HG03066 (cell line): ENCODE measurements around the gene YPEL2.
A peak's percentile ranks its signal among the peaks of the same experiment; 100 is the strongest.
"Not testable (repeated sequence)": the region's sequence is repeated elsewhere in the genome, so short reads cannot be mapped to it uniquely, and the experiment has no call there.

Source experiments
- ATAC-seq: cut with Tn5 transposase; IDR thresholded peaks from one replicate; pipeline ENCODE4 v1.9.1; 2021; ENCODE audit warnings: low read depth; ENCODE audit not compliant: unreplicated experiment

The YPEL2 gene, protein sequence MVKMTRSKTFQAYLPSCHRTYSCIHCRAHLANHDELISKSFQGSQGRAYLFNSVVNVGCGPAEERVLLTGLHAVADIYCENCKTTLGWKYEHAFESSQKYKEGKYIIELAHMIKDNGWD

DNA sequence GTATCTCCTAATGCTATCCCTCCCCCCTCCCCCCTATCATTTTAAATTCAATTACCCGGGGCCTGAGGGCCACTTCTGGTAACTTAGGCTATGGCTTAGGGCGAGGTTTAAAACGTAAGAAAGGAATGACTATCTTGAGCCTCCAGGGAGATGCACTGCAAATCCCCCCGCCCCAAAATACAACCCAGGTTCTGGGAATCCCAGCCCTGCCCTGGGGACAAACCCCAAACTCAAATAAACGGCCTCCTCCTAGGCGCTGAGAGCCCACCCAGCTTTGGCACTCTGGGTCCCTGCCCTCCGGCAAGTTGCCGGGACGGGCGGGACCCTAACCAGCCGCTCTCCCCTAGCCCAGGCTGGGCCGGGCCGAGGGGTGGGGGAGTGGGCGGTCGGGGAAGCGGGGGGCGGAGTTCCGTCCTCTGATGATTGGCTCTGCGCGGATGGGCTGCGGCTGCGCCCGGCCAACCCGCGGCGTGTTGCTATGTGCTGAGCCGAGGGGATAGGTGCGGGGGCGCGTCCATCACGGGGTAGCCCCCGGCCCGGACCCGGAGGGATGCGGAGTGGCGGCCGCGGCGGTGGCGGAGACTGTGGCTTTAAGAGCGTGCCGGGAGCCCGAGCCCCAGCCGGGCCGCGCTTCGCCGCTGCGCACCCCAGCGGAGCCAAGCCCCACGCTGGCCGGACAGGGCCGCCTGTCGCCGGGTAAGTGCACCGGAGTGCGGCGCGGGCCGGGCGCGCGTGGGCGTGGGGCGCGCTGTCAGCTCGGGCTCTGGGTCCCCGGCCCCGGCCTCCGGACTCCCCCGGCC lies at the start of gene YPEL2:
YPEL2 (plus strand) TSS at position 527 of the 800 bp plus-strand sequence. CDS start 21,755 bp downstream, outside the sequence.
- ATAC-seq = peak; percentile 89

DNA sequence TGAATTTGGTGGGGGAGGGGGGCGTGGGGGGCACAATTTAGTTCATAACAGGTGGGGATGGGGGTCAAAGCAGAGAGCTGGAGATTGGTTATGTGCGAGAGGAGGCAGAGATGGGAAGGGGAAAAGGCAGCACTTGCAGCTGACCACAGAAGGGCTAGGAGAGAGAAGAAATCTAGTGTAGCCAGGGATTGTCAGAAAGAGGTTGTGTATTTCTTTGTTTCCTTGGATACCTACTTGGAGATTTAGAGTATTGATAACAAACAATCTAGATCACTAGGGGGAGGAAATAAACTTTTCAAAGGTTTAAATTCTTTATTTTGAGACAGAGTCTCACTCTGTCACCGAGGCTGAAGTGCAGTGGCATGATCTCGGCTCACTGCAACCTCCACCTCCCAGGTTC lies 47.1 kb upstream of the YPEL2 start:
- no peak for ATAC-seq

DNA sequence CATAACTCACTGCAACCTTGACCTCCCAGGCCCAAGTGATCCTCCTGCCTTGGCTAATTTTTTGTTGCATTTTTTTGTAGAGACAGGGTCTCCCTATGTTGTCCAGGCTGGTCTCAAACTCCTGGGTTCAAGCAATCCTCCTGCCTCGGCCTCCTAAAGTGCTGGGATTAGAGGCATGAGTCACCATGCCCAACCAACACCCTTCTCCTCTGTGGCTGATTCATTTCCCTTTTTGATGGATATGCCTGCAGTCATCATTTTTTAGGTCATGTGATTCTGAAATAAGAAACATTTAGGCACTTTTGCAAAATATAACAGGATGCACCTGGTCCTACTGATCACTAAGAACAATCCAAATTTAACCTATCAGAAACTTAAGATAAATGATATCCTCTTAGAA lies 44.0 kb upstream of the YPEL2 start:
- ATAC-seq = no peak

DNA sequence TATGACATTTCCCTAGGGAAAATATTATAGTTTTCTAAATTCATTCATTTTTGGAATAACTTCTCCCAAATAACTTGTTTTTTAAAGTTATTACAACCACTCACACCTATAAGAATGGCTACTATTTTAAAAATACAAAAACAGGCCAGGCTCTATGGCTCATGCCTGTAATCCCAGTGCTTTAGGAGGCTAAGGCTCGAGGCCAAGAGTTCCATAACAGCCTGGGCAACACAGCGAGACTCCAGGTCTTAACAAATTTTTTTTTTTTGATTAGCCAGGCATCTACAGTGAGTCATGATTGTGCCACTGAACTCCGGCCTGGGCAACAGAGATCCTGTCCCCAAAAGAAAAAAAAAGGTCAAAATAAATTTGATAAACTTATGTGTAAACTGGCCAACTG lies 43.6 kb upstream of the YPEL2 start:
- ATAC-seq = no peak

DNA sequence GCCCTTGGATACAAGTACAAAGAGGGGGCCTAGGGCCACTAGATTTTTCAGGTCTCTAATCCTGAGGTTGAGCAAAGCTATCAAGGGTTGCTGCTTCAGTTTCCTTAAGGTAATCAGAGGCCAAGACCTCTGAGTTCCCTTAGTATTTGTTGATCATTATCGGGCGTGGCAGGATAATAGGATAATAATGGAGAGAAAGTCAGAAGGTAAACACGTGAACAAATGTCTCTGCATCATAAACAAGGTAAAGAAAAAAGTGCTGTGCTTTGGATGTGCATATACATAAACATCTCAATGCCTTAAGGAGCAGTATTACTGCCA lies 41.5 kb upstream of the YPEL2 start:
- ATAC-seq = no peak

DNA sequence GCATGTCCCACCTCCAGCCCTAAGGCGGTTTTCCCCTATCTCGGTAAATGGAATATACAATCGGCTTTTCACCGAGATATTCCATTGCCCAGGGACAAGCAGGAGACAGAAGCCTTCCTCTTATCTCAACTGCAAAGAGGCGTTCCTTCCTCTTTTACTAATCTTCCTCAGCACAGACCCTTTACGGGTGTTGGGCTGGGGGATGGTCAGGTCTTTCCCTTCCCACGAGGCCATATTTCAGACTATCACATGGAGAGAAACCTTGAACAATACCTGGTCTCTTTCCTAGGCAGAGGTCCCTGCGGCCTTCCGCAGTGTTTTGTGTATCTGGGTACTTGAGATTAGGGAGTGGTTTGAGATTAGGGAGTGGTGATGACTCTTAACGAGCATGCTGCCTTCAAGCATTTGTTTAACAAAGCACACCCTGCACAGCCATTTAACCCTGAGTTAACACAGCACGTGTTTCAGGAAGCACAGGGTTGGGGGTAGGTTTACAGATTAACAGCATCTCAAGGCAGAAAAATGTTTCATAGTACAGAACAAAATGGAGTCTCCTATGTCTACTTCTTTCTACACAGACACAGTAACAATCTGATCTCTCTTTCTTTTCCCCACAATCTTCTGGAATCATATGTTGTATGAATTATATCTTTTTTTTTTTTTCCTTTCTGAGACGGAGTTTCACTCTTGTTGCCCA lies 41.0 kb upstream of the YPEL2 start:
- ATAC-seq = not testable (repeated sequence)

DNA sequence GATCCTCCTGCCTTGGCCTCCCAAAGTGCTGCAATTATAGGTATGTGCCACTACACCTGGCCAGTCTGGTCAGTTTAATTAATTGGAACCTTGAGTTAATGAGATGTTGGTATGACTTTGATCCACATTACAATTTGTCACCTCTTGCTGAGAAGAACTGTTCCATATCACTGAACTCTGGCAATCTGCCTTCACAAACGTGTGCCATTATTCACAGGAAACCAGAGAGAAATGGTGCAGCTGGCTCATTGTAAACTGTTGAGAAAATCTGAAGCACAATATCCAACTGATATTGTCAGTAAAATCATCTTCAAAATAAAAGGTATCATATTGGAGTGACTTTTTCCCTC lies 39.3 kb upstream of the YPEL2 start:
- ATAC-seq = no peak

DNA sequence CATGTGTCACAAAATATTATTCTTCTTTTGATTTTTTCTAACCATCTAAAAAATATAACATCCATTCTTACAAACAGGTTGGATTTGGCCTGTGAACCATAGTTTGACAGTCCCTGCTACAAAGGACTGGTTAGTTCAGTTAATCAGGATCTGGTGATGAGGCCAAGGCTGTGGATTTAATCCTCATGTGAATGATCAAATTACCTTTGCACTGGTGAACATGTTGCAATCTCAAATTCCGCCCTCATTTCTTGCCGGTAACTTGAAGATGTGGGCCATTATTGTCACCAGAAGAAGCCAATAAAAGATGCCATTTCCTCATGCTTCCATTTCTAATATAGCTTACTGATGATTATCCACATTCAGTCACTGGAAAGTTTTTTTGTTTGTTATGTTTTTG lies 35.3 kb upstream of the YPEL2 start:
- ATAC-seq = no peak

DNA sequence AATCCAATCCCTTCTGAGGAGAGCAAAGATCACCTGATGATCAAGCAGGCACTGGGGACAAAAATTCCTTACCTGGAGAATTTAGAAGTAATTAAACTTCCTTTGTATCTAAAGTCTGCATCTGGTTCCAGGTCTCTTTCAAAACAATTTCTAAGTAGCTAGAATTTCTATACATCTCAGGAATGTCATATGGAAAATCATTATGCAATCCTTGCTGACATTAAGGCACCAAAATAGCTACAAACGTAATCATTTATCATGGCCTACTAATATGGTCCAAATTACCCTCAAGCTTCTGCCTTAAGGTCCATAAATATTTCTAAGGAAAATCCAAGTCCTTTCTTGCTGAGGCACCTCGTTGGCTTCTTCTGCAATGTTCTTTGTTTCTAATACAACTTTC lies 32.9 kb upstream of the YPEL2 start:
- ATAC-seq = no peak

DNA sequence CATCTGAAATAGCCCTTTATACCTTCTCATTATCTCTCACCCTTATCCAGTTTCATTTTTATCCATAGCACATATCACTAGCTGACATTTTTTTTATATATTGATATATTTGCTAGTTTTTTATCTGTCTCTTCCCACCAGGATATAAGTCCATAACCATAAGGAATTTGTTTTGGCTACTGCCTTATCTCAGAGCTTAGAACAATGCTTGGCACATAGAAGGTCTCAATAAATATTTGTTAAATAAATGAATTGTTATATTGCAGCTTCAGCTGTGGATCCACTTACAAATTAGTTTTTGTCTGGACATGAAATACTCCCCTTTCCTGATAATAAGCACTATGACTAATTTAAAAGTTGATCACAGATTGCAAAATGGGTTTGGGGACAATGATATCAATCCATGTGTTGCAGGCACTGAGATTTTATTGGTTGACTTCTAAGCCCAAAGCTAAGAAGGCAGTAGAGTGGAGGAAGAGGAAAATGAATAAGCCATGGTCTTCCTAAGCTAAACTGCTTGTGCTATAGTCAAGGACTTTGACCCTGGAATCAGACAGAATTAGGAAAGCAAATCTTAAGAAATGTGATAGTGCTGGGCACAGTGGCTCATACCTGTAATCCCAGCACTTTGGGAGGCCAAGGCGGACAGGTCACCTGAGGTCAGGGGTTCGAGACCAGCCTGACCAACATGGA lies 31.9 kb upstream of the YPEL2 start:
- ATAC-seq = no peak

DNA sequence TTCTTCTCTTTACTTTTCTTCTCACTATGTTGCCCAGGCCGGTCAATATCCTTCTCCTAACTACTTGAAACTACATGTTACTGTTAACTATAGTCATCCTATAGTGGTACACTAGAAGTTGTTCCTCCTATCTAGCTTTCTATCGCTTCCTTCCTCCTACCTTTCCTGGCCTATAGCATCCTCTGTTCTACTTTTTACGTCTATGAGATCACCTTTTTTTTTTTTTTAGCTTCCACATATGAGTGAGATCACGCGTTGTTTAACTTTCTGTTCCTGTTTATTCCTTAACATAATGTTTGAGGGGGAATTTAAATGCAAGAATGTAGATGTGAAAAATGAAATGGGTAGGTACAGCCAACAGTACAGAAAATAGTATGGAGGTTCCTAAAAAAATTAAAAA lies 30.5 kb upstream of the YPEL2 start:
- ATAC-seq = no peak

DNA sequence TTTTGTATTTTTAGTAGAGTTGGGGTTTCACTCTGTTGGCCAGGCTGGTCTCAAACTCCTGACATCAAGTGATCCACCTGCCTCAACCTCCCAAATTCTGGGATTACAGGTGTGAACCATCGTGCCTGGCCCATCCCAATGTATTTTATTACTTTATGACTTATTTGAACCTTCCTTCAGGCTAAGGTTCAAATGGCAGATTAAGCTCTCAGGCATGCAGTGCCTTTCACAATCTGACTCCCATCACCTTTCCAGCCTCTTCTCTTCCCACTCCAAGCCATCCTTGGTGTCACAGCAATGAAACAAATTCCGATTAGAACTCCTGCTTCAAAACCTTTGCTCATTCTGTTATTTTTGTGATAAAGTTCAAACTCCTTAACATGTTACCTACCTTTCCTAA lies 26.6 kb upstream of the YPEL2 start:
- ATAC-seq = no peak

DNA sequence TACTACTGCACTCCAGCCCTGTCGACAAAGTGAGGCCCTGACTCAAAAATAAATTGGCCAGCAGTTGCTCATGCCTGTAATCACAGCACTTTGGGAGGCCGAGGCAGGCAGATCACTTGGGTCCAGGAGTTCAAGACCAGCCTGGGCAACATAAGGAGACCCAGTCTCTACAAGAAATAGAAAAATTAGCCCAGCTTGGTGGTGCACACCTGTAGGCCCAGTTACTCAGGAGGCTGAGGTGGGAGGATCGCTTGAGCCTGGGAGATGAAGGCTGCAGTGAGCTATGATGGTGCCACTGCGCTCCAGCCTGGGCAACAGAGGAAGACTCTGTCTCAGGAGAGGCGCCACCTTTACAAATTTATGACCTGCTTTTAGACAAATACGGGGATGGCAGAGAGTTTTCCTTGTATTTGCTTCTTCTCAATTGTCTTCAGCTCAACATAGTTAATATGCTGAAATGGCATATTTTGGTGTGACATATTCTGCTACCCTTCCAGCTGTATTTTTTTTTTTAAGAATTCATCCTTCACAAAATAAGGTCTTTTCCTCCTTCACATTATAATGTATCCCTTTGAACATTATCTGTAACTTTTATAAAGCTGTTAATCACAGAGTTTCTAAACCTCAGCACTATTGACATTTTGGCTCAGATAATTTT lies 21.1 kb upstream of the YPEL2 start:
- no peak for ATAC-seq

DNA sequence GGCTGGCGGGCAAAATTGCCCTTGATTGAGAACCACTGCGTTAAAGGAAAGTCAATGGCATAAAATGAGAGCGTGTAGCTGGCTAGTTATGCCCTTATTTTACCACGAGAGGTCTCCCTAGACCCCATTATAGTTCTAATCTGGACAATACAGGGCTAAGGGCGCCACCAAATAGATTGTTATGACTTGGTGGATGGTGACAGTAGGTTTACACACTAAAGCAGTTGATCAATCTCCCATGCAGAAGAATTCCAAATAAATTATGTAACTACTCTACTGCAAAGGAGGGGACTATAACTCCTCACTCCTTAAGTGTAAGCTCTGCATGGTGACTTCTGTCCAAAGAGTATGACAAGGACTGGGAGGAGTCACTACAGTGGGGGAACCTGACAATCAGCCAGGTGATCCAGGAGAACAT lies 20.4 kb upstream of the YPEL2 start:
- no peak for ATAC-seq

DNA sequence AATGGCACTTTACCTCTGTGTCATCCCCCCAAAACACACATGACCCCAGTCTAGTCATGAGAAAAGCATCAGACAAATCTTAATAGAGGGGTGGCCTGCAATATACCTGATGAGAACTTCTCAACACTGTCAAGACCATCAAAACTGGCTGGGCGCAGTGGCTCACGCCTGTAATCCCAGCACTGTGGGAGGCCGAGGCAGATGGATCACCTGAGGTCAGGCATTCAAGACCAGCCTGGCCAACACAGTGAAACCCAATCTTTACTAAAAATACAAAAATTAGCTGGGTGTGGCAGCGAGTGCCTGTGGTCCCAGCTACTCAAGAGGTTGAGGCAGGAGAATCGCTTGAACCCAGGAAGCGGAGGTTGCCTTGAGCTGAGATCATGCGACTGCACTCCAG lies 19.9 kb upstream of the YPEL2 start:
- ATAC-seq = not testable (repeated sequence)

DNA sequence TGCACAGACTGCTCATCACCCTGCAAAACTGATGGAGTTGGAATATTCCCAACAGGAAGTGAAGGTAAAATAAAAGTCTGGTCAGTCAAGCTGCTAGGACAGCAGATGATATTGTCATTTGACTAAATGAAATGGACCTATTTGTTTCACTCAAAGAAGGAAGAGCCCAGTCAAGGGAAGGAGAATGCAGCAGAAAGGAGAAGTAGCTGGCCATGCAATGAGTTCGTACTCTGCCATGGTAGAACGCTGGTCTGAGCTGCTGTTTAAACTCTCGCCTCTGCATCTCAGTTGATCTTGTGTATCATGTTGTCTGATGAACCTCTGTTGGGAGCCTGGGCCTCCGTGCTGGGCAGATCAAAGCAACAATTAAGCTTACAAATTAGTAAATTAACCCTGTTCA lies 15.6 kb upstream of the YPEL2 start:
- ATAC-seq = no peak

DNA sequence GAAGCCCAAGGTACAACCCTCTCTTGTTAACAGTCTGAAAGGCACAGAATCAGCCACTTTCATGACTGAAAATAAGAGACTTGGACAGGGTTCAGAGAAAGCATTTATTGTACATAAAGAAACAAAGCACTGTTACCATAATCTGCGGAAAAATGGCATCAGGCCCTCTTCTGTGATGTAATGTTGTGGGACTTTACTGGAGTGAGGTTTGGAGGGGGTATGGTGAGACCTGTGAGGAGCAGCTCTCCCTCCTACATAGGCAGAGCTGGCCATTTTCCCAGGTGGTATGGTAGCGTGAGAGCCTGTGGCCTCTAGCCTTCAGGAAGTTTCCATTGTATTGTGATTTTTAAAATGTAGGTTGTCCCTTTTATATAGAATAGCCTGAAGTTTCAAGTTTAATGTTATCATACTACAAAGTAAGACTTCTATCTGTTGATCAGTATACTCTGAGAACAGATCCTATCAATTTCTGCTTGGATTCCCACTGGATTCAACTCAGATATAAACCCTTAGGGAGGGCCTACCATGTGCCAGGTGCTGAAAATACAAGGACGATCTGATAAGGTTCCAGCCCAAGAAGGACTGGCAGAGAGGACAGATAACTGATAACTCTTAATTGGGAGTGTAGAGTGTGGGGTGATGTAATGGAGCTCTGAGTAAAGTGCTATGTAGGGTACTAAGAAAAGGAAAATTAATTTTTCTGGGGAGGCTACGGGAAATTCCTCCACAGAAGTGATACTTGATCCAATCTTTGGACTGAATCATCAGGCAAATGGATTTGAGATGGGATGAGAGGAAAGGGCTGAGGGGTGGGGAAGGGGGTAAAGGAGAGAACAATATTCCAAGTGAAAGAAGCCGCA lies 4.1 kb upstream of the YPEL2 start:
- no peak for ATAC-seq

DNA sequence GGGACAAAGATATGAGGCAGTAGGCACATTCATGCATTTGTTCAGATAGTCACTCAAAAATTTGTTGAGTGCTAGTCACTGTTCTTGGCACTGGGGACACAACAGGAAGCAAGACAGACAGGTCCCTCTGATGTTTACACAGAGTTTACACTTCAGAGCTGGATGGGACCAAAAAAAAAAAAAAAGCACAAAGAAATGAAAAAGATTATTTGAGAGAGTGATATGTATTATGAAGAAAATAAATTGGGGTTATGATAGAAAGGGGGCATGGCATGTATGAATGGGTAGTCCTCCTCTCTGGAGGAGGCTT lies 3.5 kb upstream of the YPEL2 start:
- ATAC-seq = no peak

DNA sequence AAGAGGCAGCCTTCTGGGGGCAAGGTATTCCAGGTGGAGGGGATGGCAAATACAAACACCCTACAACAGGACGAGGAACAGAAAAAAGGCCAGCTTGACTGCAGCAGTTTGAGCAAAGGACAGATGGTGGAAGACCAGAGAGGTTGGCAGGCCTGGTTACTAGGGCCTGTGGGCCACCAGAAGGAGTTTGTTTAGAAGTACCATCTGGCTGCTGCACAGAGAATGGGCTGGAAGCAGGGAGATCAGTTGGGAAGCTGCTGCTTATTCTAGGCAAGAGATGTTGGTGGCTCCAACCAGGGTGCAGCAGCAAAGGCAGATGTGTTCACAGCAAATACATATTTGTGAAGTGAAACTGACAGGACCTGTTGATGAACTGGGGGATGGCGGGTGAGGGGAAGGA lies 2.9 kb upstream of the YPEL2 start:
- ATAC-seq = no peak
